Tibial nerve (tissue), 4 donors: ENCODE results near the gene SAMHD1. TPM values are rescaled to one million over a fixed set of nuclear protein-coding genes. Genes with fewer than 3 reads are reported as not detected.

Experiments
- DNase-seq, 2 donors: peaks; one replicate each; pipeline ENCODE4 v3.0.0-alpha.2; 2019; ENCODE audit warnings: low spot score in 2 of 2
- H3K27ac ChIP-seq, 4 donors: fragments of 200-600 bp; sonication (generic) in 3 of 4; one replicate each; pipeline ENCODE4 v1.5.1; 2017 to 2019; ENCODE audit warnings: mild to moderate bottlenecking in 1 of 4
- H3K27me3 ChIP-seq, 2 donors: fragments of 200-600 bp; sonication (generic) in 1 of 2; one replicate each; pipeline versions ENCODE4 v1.5.1 to v1.6.0; 2017 to 2019
- H3K36me3 ChIP-seq, 3 donors: fragments of 200-600 bp; sonication (generic); one replicate each; pipeline ENCODE4 v1.5.1; 2018 to 2019
- H3K4me1 ChIP-seq, 4 donors: fragments of 200-600 bp; sonication (generic) in 3 of 4; one replicate each; pipeline ENCODE4 v1.5.1; 2017 to 2019
- H3K4me3 ChIP-seq, 4 donors: fragments of 200-600 bp; sonication (generic) in 3 of 4; one replicate each; pipeline ENCODE4 v1.5.1; 2017 to 2019; ENCODE audit warnings: mild to moderate bottlenecking in 1 of 4, moderate library complexity in 1 of 4
- H3K9me3 ChIP-seq, 4 donors: fragments of 200-600 bp; sonication (generic) in 3 of 4; one replicate each; pipeline ENCODE4 v1.5.1; 2017 to 2019
- CTCF ChIP-seq, 5 experiments: fragments of 200-600 bp in 3 of 5; fragments of 450-650 bp in 2 of 5; sonication (generic) in 3 of 5; IDR thresholded peaks; one replicate each; pipeline ENCODE4 v1.5.1; 2016 to 2019; ENCODE audit warnings: antibody characterized with exemption in 5 of 5, mild to moderate bottlenecking in 3 of 5, moderate library complexity in 2 of 5
- EP300 ChIP-seq, 2 donors: sonication (generic); formaldehyde crosslinking; IDR thresholded peaks; one replicate each; pipeline ENCODE4 v1.6.1; 2017; ENCODE audit warnings: antibody characterized with exemption in 2 of 2, mild to moderate bottlenecking in 1 of 2
- POLR2A ChIP-seq, 2 donors: fragments of 450-650 bp; IDR thresholded peaks; one replicate each; pipeline ENCODE4 v1.6.1; 2017; ENCODE audit warnings: antibody characterized with exemption in 2 of 2, mild to moderate bottlenecking in 2 of 2, moderate library complexity in 2 of 2
- WGBS, 2 donors: methylation state at CpG; one replicate each; pipeline ENCODE4 v1.1.5; 2018; 5-methylcytosine and 5-hydroxymethylcytosine counted together
- total RNA-seq, 4 donors: library from RNA; depleted of rRNA; stranded (reverse); fragments of >200 nt; gene quantifications; one replicate each; pipeline ENCODE4 v1.1.0, GENCODE V29; 2016

SAMHD1 gene
- total RNA-seq, 4 donors from 2014 or later, result 466 to 595 (median 566) TPM

- TF ChIP-seq EP300 (IDR thresholded peaks at IDR 0.05), result no peak
- no peak for TF ChIP-seq POLR2A (IDR thresholded peaks at IDR 0.05)
- TF ChIP-seq CTCF (IDR thresholded peaks at IDR 0.05), result no peak
- Histone ChIP-seq H3K27ac (no peak overlapping the region), H3K9me3 (peaks cover 0 to 13% (median 0%) of the 10 kb centered on the region in 4 donors), H3K27me3 (no peaks in the 10 kb centered on the region), H3K4me3 (no peak overlapping the region), H3K4me1 (peaks cover 0 to 8% (median 0%) of the 10 kb centered on the region in 4 donors), H3K36me3 (peaks cover 0 to 20% (median 0%) of the 10 kb centered on the region in 3 donors)
- no peak for DNase-seq
- 93 to 96% methylated on average over 3 of the region's 3 CpGs for WGBS, 2 donors
Observed at GRCh38 chr20:36991703-36992102, 40.2 kb upstream of the SAMHD1 start.

- no peak for DNase-seq
- Histone ChIP-seq H3K4me1 (peaks cover 0 to 8% (median 0%) of the 10 kb centered on the region in 4 donors), H3K4me3 (no peak overlapping the region), H3K9me3 (peaks cover 0 to 13% (median 0%) of the 10 kb centered on the region in 4 donors), H3K36me3 (peaks cover 0 to 11% (median 0%) of the 10 kb centered on the region in 3 donors), H3K27me3 (no peaks in the 10 kb centered on the region), H3K27ac (peak overlapping the region in 1 of 4 donors; percentile 25)
- WGBS, 2 donors, result 61 to 63% methylated on average over 6 of the region's 6 CpGs
- no peak for TF ChIP-seq CTCF (IDR thresholded peaks at IDR 0.05)
- no peak for TF ChIP-seq EP300 (IDR thresholded peaks at IDR 0.05)
- no peak for TF ChIP-seq POLR2A (IDR thresholded peaks at IDR 0.05)
Observed at GRCh38 chr20:36989797-36990196, 38.3 kb upstream of the SAMHD1 start.

GRCh38 chr20:36988494-36988966 is 37.0 kb upstream of the SAMHD1 start:
- Histone ChIP-seq H3K27ac (peak overlapping the region in 1 of 4 donors; percentile 25), H3K4me1 (peaks cover 0 to 8% (median 0%) of the 10 kb centered on the region in 4 donors), H3K27me3 (no peaks in the 10 kb centered on the region), H3K36me3 (no peaks in the 10 kb centered on the region), H3K4me3 (no peak overlapping the region), H3K9me3 (peaks cover 0 to 13% (median 0%) of the 10 kb centered on the region in 4 donors)
- 64 to 77% methylated on average over 3 of the region's 3 CpGs for WGBS, 2 donors
- TF ChIP-seq CTCF (IDR thresholded peaks at IDR 0.05) (no peak), EP300 (IDR thresholded peaks at IDR 0.05) (no peak), POLR2A (IDR thresholded peaks at IDR 0.05) (no peak)
- no peak for DNase-seq

GRCh38 chr20:36984257-36984638 is 32.7 kb upstream of the SAMHD1 start:
- no peak for TF ChIP-seq CTCF (IDR thresholded peaks at IDR 0.05)
- TF ChIP-seq POLR2A (IDR thresholded peaks at IDR 0.05), result no peak
- no peak for TF ChIP-seq EP300 (IDR thresholded peaks at IDR 0.05)
- no peaks in the 10 kb centered on the region for H3K9me3 ChIP-seq

GRCh38 chr20:36975099-36975818 is 23.8 kb upstream of the SAMHD1 start:
- no peaks in the 10 kb centered on the region for H3K9me3 ChIP-seq
- DNase-seq, result no peak
- H3K4me3 ChIP-seq, result no peak overlapping the region
- TF ChIP-seq CTCF (IDR thresholded peaks at IDR 0.05), result no peak
- TF ChIP-seq EP300 (IDR thresholded peaks at IDR 0.05), result no peak
- no peak for TF ChIP-seq POLR2A (IDR thresholded peaks at IDR 0.05)
- H3K4me1 ChIP-seq, result peaks cover 0 to 13% (median 8%) of the 10 kb centered on the region in 4 donors
- no peak overlapping the region for H3K27ac ChIP-seq
- no peaks in the 10 kb centered on the region for H3K36me3 ChIP-seq
- 59 to 64% methylated on average over 3 of the region's 3 CpGs for WGBS, 2 donors
- H3K27me3 ChIP-seq, result no peaks in the 10 kb centered on the region

More at GRCh38 chr20:36984257-36984638, 32.7 kb upstream of the SAMHD1 start:
- 70 to 76% methylated on average over 6 of the region's 6 CpGs for WGBS, 2 donors
- peaks cover 0 to 2% (median 0%) of the 10 kb centered on the region in 4 donors for H3K4me1 ChIP-seq
- no peaks in the 10 kb centered on the region for H3K36me3 ChIP-seq
- DNase-seq, result no peak
- no peaks in the 10 kb centered on the region for H3K27me3 ChIP-seq
- H3K27ac ChIP-seq, result no peak overlapping the region
- H3K4me3 ChIP-seq, result no peak overlapping the region
